SK-N-SH (cell line): ENCODE results near the gene PHF20. TPM values are rescaled to one million over a fixed set of nuclear protein-coding genes. Genes with fewer than 3 reads are reported as not detected.
A peak's percentile ranks its signal among the peaks of the same experiment; 100 is the strongest.

Experiments
- CTCF ChIA-PET: fragments of 300-600, 350-600 bp; formaldehyde crosslinking; extraction: SDS; loops from one replicate; lab custom pipeline; 2021; lab: Yijun Ruan, JAX
- POLR2A ChIA-PET: fragments of 350-600 bp; sonication (Branson Sonifier 250); formaldehyde crosslinking; extraction: SDS; loops from one replicate; lab custom pipeline; 2020; ENCODE audit warnings: antibody characterized with exemption, inconsistent platforms; lab: Yijun Ruan, JAX
- DNase-seq: peaks from one replicate; pipeline ENCODE4 v3.0.0; 2012
- H2AFZ ChIP-seq: fragments of 200-600 bp; sonication (generic); 2 replicates; pipeline ENCODE4 v1.8.1; 2016; ENCODE audit warnings: antibody characterized with exemption, mild to moderate bottlenecking, low read depth
- H3F3A ChIP-seq: fragments of 200-600 bp; sonication (generic); replicated peaks from 2 replicates; pipeline ENCODE3; 2016; ENCODE audit warnings: antibody characterized with exemption, mild to moderate bottlenecking; ENCODE audit not compliant: insufficient read depth
- H3K27ac ChIP-seq, 2 experiments: fragments of 200-500 bp in 1 of 2; fragments of 200-600 bp in 1 of 2; sonication (Bioruptor generic) in 1 of 2; sonication (generic), shearing (Covaris generic) in 1 of 2; 2 replicates each; pipeline versions ENCODE4 v1.5.1 to v1.6.1; 2014 to 2016; ENCODE audit warnings: low read depth in 2 of 2, inconsistent platforms in 1 of 2, low read length in 1 of 2, mild to moderate bottlenecking in 1 of 2, mixed read lengths in 1 of 2
- H3K27me3 ChIP-seq: fragments of 200-600 bp; sonication (generic), shearing (Covaris generic); 2 replicates; pipeline ENCODE4 v1.6.1; 2016; ENCODE audit warnings: mixed run types; ENCODE audit not compliant: insufficient read depth
- H3K36me3 ChIP-seq, 2 experiments: fragments of 200-500 bp in 1 of 2; fragments of 200-600 bp in 1 of 2; sonication (Bioruptor generic) in 1 of 2; sonication (generic) in 1 of 2; replicated peaks in 1 of 2; 2 replicates each; pipeline versions ENCODE3 to v1.5.1; 2014 to 2016; ENCODE audit warnings: low read length in 1 of 2, mild to moderate bottlenecking in 1 of 2; ENCODE audit not compliant: insufficient read depth in 2 of 2, control insufficient read depth in 1 of 2
- H3K4me1 ChIP-seq, 2 experiments: fragments of 200-500 bp in 1 of 2; fragments of 200-600 bp in 1 of 2; sonication (Bioruptor generic) in 1 of 2; sonication (generic), shearing (Covaris generic) in 1 of 2; 2 replicates each; pipeline versions ENCODE4 v1.5.1 to v1.6.1; 2014 to 2016; ENCODE audit warnings: low read depth in 1 of 2, low read length in 1 of 2, mixed run types in 1 of 2; ENCODE audit not compliant: insufficient read depth in 2 of 2, control insufficient read depth in 1 of 2
- H3K4me2 ChIP-seq: fragments of 200-600 bp; sonication (generic), shearing (Covaris generic); 2 replicates; pipeline ENCODE4 v1.6.1; 2017; ENCODE audit warnings: mixed run types
- H3K4me3 ChIP-seq, 2 experiments: fragments of 200-500 bp in 1 of 2; fragments of 200-600 bp in 1 of 2; sonication (Bioruptor generic) in 1 of 2; sonication (generic), shearing (Covaris generic) in 1 of 2; 2 replicates each; pipeline versions ENCODE4 v1.5.1 to v1.8.1; 2014 to 2016; ENCODE audit warnings: low read depth in 2 of 2, inconsistent platforms in 1 of 2, low read length in 1 of 2, mild to moderate bottlenecking in 1 of 2, mixed read lengths in 1 of 2, moderate library complexity in 1 of 2
- H3K79me2 ChIP-seq: fragments of 200-600 bp; sonication (generic); 2 replicates; pipeline ENCODE4 v1.8.1; 2017; ENCODE audit warnings: mild to moderate bottlenecking; ENCODE audit not compliant: insufficient read depth
- H3K9ac ChIP-seq: fragments of 200-600 bp; sonication (generic); 2 replicates; pipeline ENCODE4 v1.6.1; 2017; ENCODE audit warnings: mixed run types
- H3K9me2 ChIP-seq: fragments of 200-600 bp; sonication (generic); 2 replicates; pipeline ENCODE4 v1.6.1; 2017; ENCODE audit warnings: mixed run types
- H3K9me3 ChIP-seq: fragments of 200-600 bp; sonication (generic); 2 replicates; pipeline ENCODE4 v1.6.1; 2017; ENCODE audit warnings: mixed run types, mild to moderate bottlenecking, moderate library complexity
- H4K20me1 ChIP-seq: fragments of 200-600 bp; sonication (generic); 2 replicates; pipeline ENCODE4 v1.6.1; 2017; ENCODE audit warnings: mild to moderate bottlenecking, mixed run types; ENCODE audit not compliant: insufficient read depth
- CHD2 ChIP-seq: fragments of 150-350 bp; IDR thresholded peaks from 2 replicates; pipeline ENCODE4 v1.6.1; 2018; ENCODE audit warnings: low read length; ENCODE audit not compliant: partially characterized antibody
- ELF1 ChIP-seq: IDR thresholded peaks from 2 replicates; pipeline ENCODE4 v1.4.0; 2012
- EP300 ChIP-seq, 2 experiments: IDR thresholded peaks; 2 replicates each; pipeline versions ENCODE4 v1.4.0 to v1.6.1; 2012; ENCODE audit warnings: borderline replicate concordance in 1 of 2, low read depth in 1 of 2, low read length in 1 of 2
- EZH2phosphoT487 ChIP-seq: fragments of 200-600 bp; sonication (generic); IDR thresholded peaks from 2 replicates; pipeline ENCODE4 v1.6.1; 2017; ENCODE audit warnings: low read depth, mixed run types, mild to moderate bottlenecking, antibody characterized with exemption, moderate library complexity, borderline replicate concordance
- FOSL2 ChIP-seq: IDR thresholded peaks from 2 replicates; pipeline ENCODE4 v1.4.0; 2012; ENCODE audit warnings: low read depth, mild to moderate bottlenecking, moderate library complexity, borderline replicate concordance
- FOXJ3 ChIP-seq: sonication (generic); formaldehyde crosslinking; IDR thresholded peaks from 2 replicates; pipeline ENCODE4 v1.5.1; 2020; ENCODE audit warnings: mild to moderate bottlenecking, missing genetic modification reagents
- FOXM1 ChIP-seq: IDR thresholded peaks from 2 replicates; pipeline ENCODE4 v1.4.0; 2012; ENCODE audit warnings: low read depth, mild to moderate bottlenecking
- GATA2 ChIP-seq: sonication (generic); formaldehyde crosslinking; IDR thresholded peaks from 2 replicates; pipeline ENCODE4 v1.5.0; 2020; ENCODE audit warnings: mild to moderate bottlenecking, missing genetic modification reagents
- JUND ChIP-seq: IDR thresholded peaks from 2 replicates; pipeline ENCODE4 v1.4.0; 2012
- MAX ChIP-seq: IDR thresholded peaks from 2 replicates; pipeline ENCODE4 v1.4.0; 2012; ENCODE audit warnings: low read depth
- MEF2A ChIP-seq: IDR thresholded peaks from 2 replicates; pipeline ENCODE4 v1.4.0; 2012; ENCODE audit warnings: low read depth, borderline replicate concordance
- MXI1 ChIP-seq: IDR thresholded peaks from 2 replicates; pipeline ENCODE4 v1.6.1; 2012; ENCODE audit warnings: mild to moderate bottlenecking, low read depth, low read length, improper control_type of control experiment
- NFIC ChIP-seq: IDR thresholded peaks from 2 replicates; pipeline ENCODE4 v1.4.0; 2012; ENCODE audit warnings: borderline replicate concordance
- NRF1 ChIP-seq: IDR thresholded peaks from 2 replicates; pipeline ENCODE4 v1.6.1; 2012; ENCODE audit warnings: low read depth, mild to moderate bottlenecking, low read length
- PBX3 ChIP-seq: IDR thresholded peaks from 2 replicates; pipeline ENCODE4; 2012
- POLR2AphosphoS5 ChIP-seq: IDR thresholded peaks from 2 replicates; pipeline ENCODE4 v1.6.1; 2012; ENCODE audit warnings: low read depth, low read length
- RAD21 ChIP-seq: IDR thresholded peaks from 2 replicates; pipeline ENCODE4 v1.6.1; 2012; ENCODE audit warnings: mild to moderate bottlenecking, low read length
- RXRA ChIP-seq: IDR thresholded peaks from 2 replicates; pipeline ENCODE4 v1.4.0; 2012; ENCODE audit warnings: low read depth, mild to moderate bottlenecking, borderline replicate concordance
- SIN3A ChIP-seq: IDR thresholded peaks from 2 replicates; pipeline ENCODE4 v1.6.1; 2012; ENCODE audit warnings: low read depth, mild to moderate bottlenecking, low read length, moderate library complexity, borderline replicate concordance
- SMC3 ChIP-seq: IDR thresholded peaks from 2 replicates; pipeline ENCODE4 v1.6.1; 2012; ENCODE audit warnings: low read depth, low read length, improper control_type of control experiment
- TAF1 ChIP-seq: IDR thresholded peaks from 2 replicates; pipeline ENCODE4 v1.6.1; 2012; ENCODE audit warnings: low read depth, mild to moderate bottlenecking, low read length, moderate library complexity, borderline replicate concordance
- TCF12 ChIP-seq: IDR thresholded peaks from 2 replicates; pipeline ENCODE4 v1.4.0; 2012
- USF1 ChIP-seq: IDR thresholded peaks from 2 replicates; pipeline ENCODE4 v1.4.0; 2012; ENCODE audit warnings: low read depth, borderline replicate concordance
- USF2 ChIP-seq: fragments of 150-350 bp; IDR thresholded peaks from 2 replicates; pipeline ENCODE4 v1.6.1; 2017; ENCODE audit warnings: antibody characterized with exemption, low read length, low read depth, borderline replicate concordance
- WGBS: methylation state at CpG from one replicate; pipeline ENCODE4 v1.1.6; 2017; ENCODE audit warnings: low lambda C conversion rate; 5-methylcytosine and 5-hydroxymethylcytosine counted together
- polyA plus RNA-seq, 3 experiments: library from polyadenylated mRNA; depleted of rRNA; stranded (reverse); fragments of >200 nt; gene quantifications; 2 replicates each; pipeline ENCODE4 v1.2.3, GENCODE V29; 2012

The PHF20 gene
- polyA plus RNA-seq, 1 of the 3 experiments (the other 2 are of a cell fraction) = 23.8 TPM

- TF ChIP-seq NRF1 (no peak), PBX3 (no peak)
These were observed 181.8 kb downstream of the PHF20 start (continued) for GRCh38 chr20:35953387-35954199.

- peak; percentile 95 for DNase-seq
- Histone ChIP-seq H3K79me2 (peaks cover 40% of the 10 kb centered on the region), H2AFZ (peak within 1 kb of the TSS; percentile 91), H3K27me3 (no peaks in the 10 kb centered on the region), H3K4me1 (peaks cover 11 to 14% of the 10 kb centered on the region in 2 experiments; a peak in 2 of 4 replicates), H3K4me3 (peak within 1 kb of the TSS; percentile 88), H3K9me2 (no peaks in the 10 kb centered on the region), H3K36me3 (peaks cover 0 to 12% of the 10 kb centered on the region in 2 experiments), H4K20me1 (no peaks in the 10 kb centered on the region), H3K4me2 (peak within 1 kb of the TSS; percentile 83), H3K9me3 (no peaks in the 10 kb centered on the region), H3K9ac (peak within 1 kb of the TSS; percentile 95), H3K27ac (peak within 1 kb of the TSS; percentile 93 to 96), H3F3A (peaks cover 18% of the 10 kb centered on the region)
- POLR2A ChIA-PET = interaction anchor here (0.6 to 2.8 kb wide), 16 partner anchors 10 to 413 kb away, joined by 3 to 34 read pairs (median 4); partner anchors contain the start of genes ERGIC3 and RBM39
- 0% methylated on average over 9 of the region's 76 CpGs for WGBS
- CTCF ChIA-PET = interaction anchor here (0.6 to 4.4 kb wide), 44 partner anchors 8 to 519 kb away, joined by 3 to 40 read pairs (median 4); partner anchors contain the start of gene PHF20
- TF ChIP-seq NRF1 = peak; percentile 84
- TF ChIP-seq USF1 = peak; percentile 38
- TF ChIP-seq NFIC = no peak; the same call in 1 of the 2 replicates
- TF ChIP-seq ELF1 = peak; percentile 91
- TF ChIP-seq EP300 (IDR thresholded peaks at IDR 0.05; ENCODE audit: borderline replicate concordance in 1 of 2, low read depth in 1 of 2, low read length in 1 of 2) = peak in 1 of 2 experiments; percentile 51; a peak in 1 of 4 replicates
- no peak for TF ChIP-seq USF2
- TF ChIP-seq JUND = no peak
- TF ChIP-seq FOXJ3 = no peak
- TF ChIP-seq POLR2AphosphoS5 = peak; percentile 84; the same call in 1 of the 2 replicates
- TF ChIP-seq GATA2 = no peak
- peak; percentile 52 for TF ChIP-seq RAD21
- TF ChIP-seq RXRA = no peak
- 0 out of 2 replicates have a peak, but pooled peaks have one; percentile 8 for TF ChIP-seq PBX3
- TF ChIP-seq TAF1 = peak; percentile 91
- TF ChIP-seq FOSL2 = peak; percentile 3; the same call in 1 of the 2 replicates
- TF ChIP-seq SIN3A = peak; percentile 76
- peak; percentile 98 for TF ChIP-seq MAX
- peak; percentile 92 for TF ChIP-seq MXI1
- TF ChIP-seq MEF2A = no peak
- TF ChIP-seq SMC3 = peak; percentile 38
- no peak for TF ChIP-seq EZH2phosphoT487
- peak; percentile 94 for TF ChIP-seq CHD2
- TF ChIP-seq FOXM1 = no peak
- TF ChIP-seq TCF12 = peak; percentile 34; the same call in 1 of the 2 replicates
These were observed 182.5 kb downstream of the PHF20 start, which contains the start of gene SCAND1 for GRCh38 chr20:35954200-35954906. SCAND1 (minus strand) TSS chr20:35954502; CDS start chr20:35954284, 218 bp downstream.
